ENCODE results near the gene CCDC188.

DNA sequence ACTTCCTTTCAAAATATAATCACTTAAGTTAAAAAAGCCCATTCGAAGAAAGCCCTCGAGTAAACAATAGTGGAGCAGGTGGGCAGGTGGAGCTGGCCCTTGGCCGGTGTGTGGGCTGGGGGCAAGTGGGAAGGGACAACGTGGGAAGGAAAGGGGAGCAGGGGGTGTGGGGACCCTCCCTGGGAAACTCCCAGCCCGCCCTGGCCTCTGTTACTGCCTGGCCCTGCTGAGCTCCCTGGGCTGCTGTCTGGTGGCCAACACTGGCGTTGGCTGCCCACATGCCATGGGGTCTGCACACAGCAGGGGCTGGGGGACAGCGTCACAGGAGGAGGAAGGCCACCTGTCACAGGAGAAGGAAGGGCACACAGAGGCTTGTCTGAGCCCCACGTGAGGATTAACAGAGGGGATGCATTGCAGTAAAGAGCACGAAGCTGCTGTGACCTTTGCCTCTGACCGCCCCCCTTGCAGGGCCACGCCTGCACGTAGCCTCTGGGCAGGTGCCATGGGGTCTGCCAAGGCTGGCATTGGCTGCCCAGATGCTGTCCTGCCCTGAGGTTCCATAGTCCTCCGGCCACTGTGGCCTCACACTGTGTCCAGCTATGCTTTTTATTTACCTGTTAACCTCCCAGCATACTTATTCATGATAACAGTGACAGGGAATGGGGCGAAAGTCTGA, 36.2 kb upstream of the CCDC188 start:
- TF ChIP-seq, protein P1, sequence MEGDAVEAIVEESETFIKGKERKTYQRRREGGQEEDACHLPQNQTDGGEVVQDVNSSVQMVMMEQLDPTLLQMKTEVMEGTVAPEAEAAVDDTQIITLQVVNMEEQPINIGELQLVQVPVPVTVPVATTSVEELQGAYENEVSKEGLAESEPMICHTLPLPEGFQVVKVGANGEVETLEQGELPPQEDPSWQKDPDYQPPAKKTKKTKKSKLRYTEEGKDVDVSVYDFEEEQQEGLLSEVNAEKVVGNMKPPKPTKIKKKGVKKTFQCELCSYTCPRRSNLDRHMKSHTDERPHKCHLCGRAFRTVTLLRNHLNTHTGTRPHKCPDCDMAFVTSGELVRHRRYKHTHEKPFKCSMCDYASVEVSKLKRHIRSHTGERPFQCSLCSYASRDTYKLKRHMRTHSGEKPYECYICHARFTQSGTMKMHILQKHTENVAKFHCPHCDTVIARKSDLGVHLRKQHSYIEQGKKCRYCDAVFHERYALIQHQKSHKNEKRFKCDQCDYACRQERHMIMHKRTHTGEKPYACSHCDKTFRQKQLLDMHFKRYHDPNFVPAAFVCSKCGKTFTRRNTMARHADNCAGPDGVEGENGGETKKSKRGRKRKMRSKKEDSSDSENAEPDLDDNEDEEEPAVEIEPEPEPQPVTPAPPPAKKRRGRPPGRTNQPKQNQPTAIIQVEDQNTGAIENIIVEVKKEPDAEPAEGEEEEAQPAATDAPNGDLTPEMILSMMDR (IDR thresholded peaks at IDR 0.05), result no peak
- no peak for TF ChIP-seq EZH2 (IDR thresholded peaks at IDR 0.05; ENCODE audit: borderline replicate concordance, insufficient read depth, low read depth, low read length, poor library complexity, severe bottlenecking)
